Measurements from ENCODE around the gene TMEM151A.

The TMEM151A gene

GRCh38 chr11:66339162-66339675, 47.5 kb downstream of the TMEM151A start:
- TF ChIP-seq CTCF (IDR thresholded peaks at IDR 0.05), result no peak

- no peak for TF ChIP-seq CTCF (IDR thresholded peaks at IDR 0.05)
Measured at GRCh38 chr11:66339686-66340483, 48.2 kb downstream of the TMEM151A start.

- TF ChIP-seq CTCF (IDR thresholded peaks at IDR 0.05), result no peak
Measured at GRCh38 chr11:66340596-66341501, 49.2 kb downstream of the TMEM151A start.

GRCh38 chr11:66341502-66342126, 49.9 kb downstream of the TMEM151A start:
- TF ChIP-seq CTCF (IDR thresholded peaks at IDR 0.05), result no peak

- TF ChIP-seq CTCF (IDR thresholded peaks at IDR 0.05), result no peak
Measured at GRCh38 chr11:66343176-66343575, 51.5 kb downstream of the TMEM151A start.

- no peak for TF ChIP-seq CTCF (IDR thresholded peaks at IDR 0.05)
Measured at GRCh38 chr11:66344550-66345315, 53.0 kb downstream of the TMEM151A start, which contains the start of gene BRMS1. Gene BRMS1 (minus strand): TSS chr11:66345104. CDS start chr11:66342234, 2,870 bp downstream.

Measured in LNCAP (cell line).